Colonic mucosa (tissue), 4 donors: ENCODE measurements around the gene ASCC1. TPM values are rescaled to one million over a fixed set of nuclear protein-coding genes. Genes with fewer than 3 reads are reported as not detected.
"Not testable (repeated sequence)": the region's sequence is repeated elsewhere in the genome, so short reads cannot be mapped to it uniquely, and the experiment has no call there.

Source experiments
- DNase-seq: peaks from one replicate; pipeline ENCODE4 v3.0.0-alpha.2; 2020
- H3K27ac ChIP-seq: fragments of 200-600 bp; one replicate; pipeline ENCODE4 v1.8.0; 2021
- H3K27me3 ChIP-seq: fragments of 200-600 bp; one replicate; pipeline ENCODE4 v1.8.0; 2021
- H3K36me3 ChIP-seq: fragments of 200-600 bp; one replicate; pipeline ENCODE4 v1.8.0; 2021
- H3K4me1 ChIP-seq: fragments of 200-600 bp; one replicate; pipeline ENCODE4 v1.8.0; 2021; ENCODE audit warnings: mild to moderate bottlenecking
- H3K4me3 ChIP-seq: fragments of 200-600 bp; one replicate; pipeline ENCODE4 v1.8.0; 2021
- H3K9ac ChIP-seq, 2 donors: one replicate each; pipeline ENCODE4 v1.7.0; 2013; ENCODE audit warnings: control low read depth in 2 of 2, low read depth in 2 of 2, low read length in 2 of 2
- H3K9me3 ChIP-seq: fragments of 200-600 bp; one replicate; pipeline ENCODE4 v1.8.0; 2021
- intact Hi-C: fragments of 100-400 bp; cut with DNase I; formaldehyde crosslinking; loops from one replicate; pipeline ENCODE4 v1.14.1; 2022
- total RNA-seq, 2 donors: library from RNA; stranded (reverse); fragmentation: NEBNext Ultra II Directional in 1 of 2; extraction: Animal tissue kit (Norgen Biotek cat#: 25700) in 1 of 2; gene quantifications; one replicate each; pipeline ENCODE4 v1.2.1, GENCODE V29; 2021
- TF ChIP-seq, protein P1 (sequence below): fragments of 200-600 bp; IDR thresholded peaks from one replicate; pipeline ENCODE4 v1.8.0; 2022; ENCODE audit warnings: antibody characterized with exemption, mild to moderate bottlenecking
- donor health status: healthy.
- donor health status: DM: no; HTN: no; CAD: no.
- donor health status: DM: no; HTN: no; CAD: no.

The ASCC1 gene
- total RNA-seq, 2 donors from 2014 or later = 16.2 to 19.2 TPM

DNA sequence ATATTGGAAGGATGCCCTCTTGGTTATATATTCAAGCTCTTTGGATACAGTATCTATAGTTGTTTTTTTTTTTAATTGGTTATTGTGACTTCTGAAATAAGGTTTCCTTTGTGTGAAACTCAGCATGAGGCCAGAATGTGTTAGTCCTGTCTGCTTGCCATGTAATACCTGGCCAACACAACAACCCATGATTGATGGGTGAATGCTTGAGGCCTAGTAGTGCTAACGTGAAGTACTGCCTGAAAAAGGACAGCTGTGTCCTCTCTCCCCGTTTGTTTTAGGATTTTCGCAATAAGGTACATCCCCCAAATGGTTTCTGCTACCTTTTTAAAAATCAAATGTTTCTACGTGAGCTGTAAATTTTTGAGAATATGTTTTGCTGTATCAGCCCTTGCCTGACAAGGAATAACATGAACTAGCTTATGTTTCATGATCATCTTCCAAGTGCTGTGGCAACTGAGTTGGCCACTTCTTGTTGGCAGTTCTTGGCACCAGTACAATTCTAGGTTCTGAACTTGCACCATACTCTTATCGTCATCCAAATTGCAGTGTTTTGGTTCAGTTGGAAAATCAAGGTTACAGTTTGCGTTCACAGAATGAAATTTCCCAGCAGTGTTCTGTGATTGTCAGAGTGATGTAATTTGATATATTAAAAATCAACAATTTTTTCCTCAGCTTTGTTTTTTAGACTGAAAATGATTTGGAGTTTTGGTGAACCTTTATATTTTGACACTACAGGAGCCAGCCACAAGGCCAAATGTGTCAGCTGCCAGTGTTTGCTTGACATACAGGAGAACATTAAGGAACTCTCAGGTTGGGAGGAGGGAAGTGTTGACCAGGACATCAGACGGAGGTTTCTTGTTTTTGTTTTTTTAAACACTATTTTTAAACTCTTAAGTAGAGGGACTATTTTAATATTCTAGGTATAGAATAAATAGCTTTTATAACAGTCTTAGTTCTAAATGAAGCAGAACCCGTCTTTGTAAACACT is 13.5 kb upstream of the ASCC1 start:
- TF ChIP-seq, protein P1, sequence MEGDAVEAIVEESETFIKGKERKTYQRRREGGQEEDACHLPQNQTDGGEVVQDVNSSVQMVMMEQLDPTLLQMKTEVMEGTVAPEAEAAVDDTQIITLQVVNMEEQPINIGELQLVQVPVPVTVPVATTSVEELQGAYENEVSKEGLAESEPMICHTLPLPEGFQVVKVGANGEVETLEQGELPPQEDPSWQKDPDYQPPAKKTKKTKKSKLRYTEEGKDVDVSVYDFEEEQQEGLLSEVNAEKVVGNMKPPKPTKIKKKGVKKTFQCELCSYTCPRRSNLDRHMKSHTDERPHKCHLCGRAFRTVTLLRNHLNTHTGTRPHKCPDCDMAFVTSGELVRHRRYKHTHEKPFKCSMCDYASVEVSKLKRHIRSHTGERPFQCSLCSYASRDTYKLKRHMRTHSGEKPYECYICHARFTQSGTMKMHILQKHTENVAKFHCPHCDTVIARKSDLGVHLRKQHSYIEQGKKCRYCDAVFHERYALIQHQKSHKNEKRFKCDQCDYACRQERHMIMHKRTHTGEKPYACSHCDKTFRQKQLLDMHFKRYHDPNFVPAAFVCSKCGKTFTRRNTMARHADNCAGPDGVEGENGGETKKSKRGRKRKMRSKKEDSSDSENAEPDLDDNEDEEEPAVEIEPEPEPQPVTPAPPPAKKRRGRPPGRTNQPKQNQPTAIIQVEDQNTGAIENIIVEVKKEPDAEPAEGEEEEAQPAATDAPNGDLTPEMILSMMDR = no peak
- Histone ChIP-seq H3K27me3 (no peaks in the 10 kb centered on the region), H3K9ac (no peak overlapping the region), H3K36me3 (peaks cover 7% of the 10 kb centered on the region), H3K27ac (no peak overlapping the region), H3K4me3 (no peak overlapping the region), H3K4me1 (no peaks in the 10 kb centered on the region), H3K9me3 (no peaks in the 10 kb centered on the region)
- intact Hi-C loops = loop anchor here (5.0 to 10.0 kb wide), 3 partner anchors 105 to 325 kb away; no protein-coding TSS in a partner anchor
- DNase-seq = no peak

DNA sequence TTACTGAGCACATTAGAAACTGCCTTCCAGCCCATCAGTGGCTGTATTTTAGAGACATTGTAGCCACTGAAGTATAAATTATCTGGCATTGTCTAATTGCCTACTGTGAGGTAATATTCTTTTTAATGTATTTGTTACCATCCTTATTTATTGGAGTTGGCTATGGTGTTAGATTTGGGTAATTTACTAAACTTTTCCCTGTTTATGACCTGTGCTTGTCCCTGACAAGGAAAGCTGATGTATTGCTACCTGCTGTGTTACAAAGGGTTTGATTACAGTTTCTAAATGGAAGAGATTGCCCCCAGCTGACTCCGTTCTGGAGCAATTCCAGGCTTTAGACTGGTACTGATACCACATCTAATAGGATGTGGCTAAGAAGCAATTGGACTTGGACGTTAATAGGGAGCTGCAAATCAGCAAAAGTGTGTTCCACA is 12.3 kb upstream of the ASCC1 start:
- no peak for DNase-seq
- TF ChIP-seq, protein P1 = no peak
- Histone ChIP-seq H3K4me3 (no peak overlapping the region), H3K9me3 (no peaks in the 10 kb centered on the region), H3K27me3 (no peaks in the 10 kb centered on the region), H3K27ac (no peak overlapping the region), H3K4me1 (no peaks in the 10 kb centered on the region), H3K36me3 (no peaks in the 10 kb centered on the region), H3K9ac (no peak overlapping the region)
- intact Hi-C loops = loop anchor here (5.0 to 10.0 kb wide), 3 partner anchors 104 to 324 kb away; no protein-coding TSS in a partner anchor

DNA sequence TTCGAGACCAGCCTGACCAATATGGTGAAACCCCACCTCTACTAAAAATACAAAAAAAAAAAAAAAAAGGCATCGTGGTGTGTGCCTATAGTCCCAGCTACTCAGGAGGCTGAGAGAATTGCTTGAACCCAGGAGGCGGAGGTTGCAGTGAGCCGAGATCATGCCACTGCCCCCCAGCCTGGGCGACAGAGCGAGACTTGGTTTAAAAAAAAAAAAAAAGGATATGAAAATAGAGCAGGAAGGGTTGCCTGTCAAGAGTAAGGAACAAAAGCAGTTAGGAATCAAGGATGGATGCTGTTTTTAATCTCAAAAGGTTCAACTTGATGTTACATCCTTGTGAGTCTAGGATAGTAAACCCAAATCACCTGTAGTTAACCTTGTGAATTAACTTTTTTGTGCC is 11.8 kb upstream of the ASCC1 start:
- Histone ChIP-seq H3K27ac (no peak overlapping the region), H3K27me3 (no peaks in the 10 kb centered on the region), H3K4me3 (no peak overlapping the region), H3K9me3 (no peaks in the 10 kb centered on the region), H3K36me3 (no peaks in the 10 kb centered on the region), H3K4me1 (no peaks in the 10 kb centered on the region), H3K9ac (no peak overlapping the region)
- intact Hi-C loops = loop anchor here (5.0 to 10.0 kb wide), 3 partner anchors 103 to 323 kb away; no protein-coding TSS in a partner anchor
- TF ChIP-seq, protein P1 = no peak
- DNase-seq = no peak

DNA sequence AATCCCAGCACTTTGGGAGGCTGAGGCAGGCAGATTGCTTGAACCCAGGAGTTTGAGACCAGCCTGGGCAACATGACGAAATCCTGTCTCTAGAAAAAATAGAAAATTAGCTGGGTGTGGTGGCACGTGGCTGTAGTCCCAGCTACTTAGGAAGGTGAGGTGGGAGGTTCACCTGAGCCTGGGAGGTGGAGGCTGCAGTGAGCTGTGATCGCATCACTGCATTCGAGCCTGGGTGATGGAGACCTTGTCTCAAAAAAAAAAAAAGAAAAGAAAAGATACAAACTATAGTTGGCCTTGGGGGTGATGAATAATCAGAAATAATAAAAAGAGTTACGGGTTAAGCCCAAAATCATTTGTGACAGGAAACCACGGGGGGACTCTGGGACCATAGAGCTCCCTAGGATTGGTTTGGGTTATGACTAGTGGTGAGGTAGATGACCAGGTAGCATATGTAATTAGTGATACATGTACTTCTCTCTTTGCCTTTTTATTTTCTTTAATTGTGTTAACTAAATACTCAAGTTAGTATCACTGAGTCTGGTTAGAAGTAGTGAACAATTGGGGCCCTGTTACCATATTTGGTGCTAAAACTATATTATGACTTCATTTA is 10.4 kb upstream of the ASCC1 start:
- intact Hi-C loops = loop anchor here (5.0 to 10.0 kb wide), 3 partner anchors 102 to 322 kb away; no protein-coding TSS in a partner anchor
- DNase-seq = no peak
- no peak overlapping the region for H3K27ac ChIP-seq

DNA sequence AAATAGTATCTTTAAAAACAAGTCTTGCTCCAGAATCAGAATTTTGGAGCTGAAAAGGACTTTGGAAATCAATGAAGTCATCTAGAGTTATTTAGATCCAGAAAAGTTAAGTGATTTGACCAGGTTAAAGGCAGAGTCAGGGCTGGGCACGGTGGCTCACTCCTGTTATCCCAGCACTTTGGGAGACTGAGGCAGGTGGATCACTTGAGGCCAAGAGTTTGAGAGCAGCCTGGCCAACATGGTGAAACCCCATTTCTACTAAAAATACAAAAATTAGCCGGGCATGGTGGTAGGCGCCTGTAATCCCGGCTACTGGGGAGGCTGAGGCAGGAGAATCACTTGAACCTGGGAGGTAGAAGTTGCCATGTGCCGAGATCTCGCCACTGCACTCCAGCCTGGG is 8.1 kb upstream of the ASCC1 start:
- not testable (repeated sequence) for H3K9me3 ChIP-seq, H3K36me3 ChIP-seq, H3K4me1 ChIP-seq, H3K27ac ChIP-seq, DNase-seq, H3K4me3 ChIP-seq, H3K27me3 ChIP-seq
- H3K9ac ChIP-seq = peak overlapping the region in 1 of 2 donors; percentile 1
- intact Hi-C loops = loop anchor here (5.0 to 10.0 kb wide), 3 partner anchors 99 to 319 kb away; no protein-coding TSS in a partner anchor

More for the DNA sequence above, 10.4 kb upstream of the ASCC1 start:
- Histone ChIP-seq H3K36me3 (no peaks in the 10 kb centered on the region), H3K9me3 (no peaks in the 10 kb centered on the region), H3K4me3 (no peak overlapping the region), H3K27me3 (no peaks in the 10 kb centered on the region), H3K9ac (no peak overlapping the region), H3K4me1 (peaks cover 3% of the 10 kb centered on the region)
- TF ChIP-seq, protein P1 = no peak
